Osteoblast (primary cell): ENCODE results near the gene PSAP. TPM values are rescaled to one million over a fixed set of nuclear protein-coding genes. Genes with fewer than 3 reads are reported as not detected.

ENCODE experiments used
- DNase-seq: peaks from one replicate; pipeline ENCODE4 v3.0.0; 2011; ENCODE audit warnings: low spot score, mixed read lengths; ENCODE audit not compliant: insufficient read length; ENCODE audit errors: missing footprints
- H2AFZ ChIP-seq: 2 replicates; pipeline ENCODE4 v1.6.0; 2011; ENCODE audit warnings: mild to moderate bottlenecking, low read length
- H3K27ac ChIP-seq: 2 replicates; pipeline ENCODE4 v1.5.1; 2011; ENCODE audit warnings: mild to moderate bottlenecking, low read depth, low read length, moderate library complexity
- H3K27me3 ChIP-seq: 2 replicates; pipeline ENCODE4 v1.6.0; 2012; ENCODE audit warnings: mild to moderate bottlenecking, control low read depth, inconsistent platforms, low read length, moderate library complexity; ENCODE audit not compliant: insufficient read depth
- H3K36me3 ChIP-seq: 2 replicates; pipeline ENCODE4 v1.5.1; 2011; ENCODE audit warnings: mild to moderate bottlenecking, low read length, control low read depth, moderate library complexity; ENCODE audit not compliant: insufficient read depth
- H3K4me1 ChIP-seq: 2 replicates; pipeline ENCODE4 v1.5.1; 2011; ENCODE audit warnings: mild to moderate bottlenecking, low read length, control low read depth, moderate library complexity; ENCODE audit not compliant: insufficient read depth
- H3K4me2 ChIP-seq: 2 replicates; pipeline ENCODE4 v1.6.0; 2011; ENCODE audit warnings: mild to moderate bottlenecking, low read length; ENCODE audit not compliant: insufficient read depth
- H3K4me3 ChIP-seq: fragments of 200-600 bp; sonication (generic); 3 replicates; pipeline ENCODE4 v1.5.1; 2012; ENCODE audit warnings: mild to moderate bottlenecking, low read length, inconsistent platforms; ENCODE audit not compliant: insufficient read depth
- H3K79me2 ChIP-seq: 2 replicates; pipeline ENCODE4 v1.6.0; 2012; ENCODE audit warnings: mild to moderate bottlenecking, low read length, control low read depth, inconsistent platforms; ENCODE audit not compliant: insufficient read depth
- H3K9me3 ChIP-seq: 2 replicates; pipeline ENCODE4 v1.5.1; 2011; ENCODE audit warnings: low read depth, low read length, control low read depth
- H4K20me1 ChIP-seq: 2 replicates; pipeline ENCODE4 v1.6.0; 2012; ENCODE audit warnings: mild to moderate bottlenecking, low read length, control low read depth; ENCODE audit not compliant: insufficient read depth
- total RNA-seq: library from RNA; depleted of rRNA; stranded (reverse); fragments of >200 nt; gene quantifications from 2 replicates; pipeline ENCODE4 v1.2.3, GENCODE V29; 2012
- TF ChIP-seq, protein P1 (sequence below): IDR thresholded peaks from 2 replicates; pipeline ENCODE4 v1.5.1; 2011; ENCODE audit warnings: mild to moderate bottlenecking, low read depth, low read length, moderate library complexity; ENCODE audit errors: extremely low read depth

PSAP gene
- total RNA-seq, 1 donor = 1,391 TPM

DNA sequence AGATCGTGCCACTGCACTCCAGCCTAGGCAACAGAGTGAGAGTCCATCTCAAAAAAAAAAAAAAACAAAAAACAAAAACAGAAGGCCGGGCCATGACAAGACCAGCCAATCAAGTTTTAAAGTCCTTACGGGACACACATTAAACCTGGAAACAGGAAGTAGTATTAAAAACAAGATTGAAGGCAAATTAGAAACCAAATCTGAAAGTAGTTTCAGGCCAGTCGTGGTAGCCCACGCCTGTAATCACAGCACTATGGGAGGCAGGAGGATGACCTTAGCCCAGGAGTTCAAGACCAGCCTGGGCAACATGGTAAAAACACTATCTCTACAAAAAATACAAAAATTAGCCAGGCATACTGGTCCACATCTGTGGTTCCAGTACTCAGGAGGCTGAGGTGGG is 18.1 kb downstream of the PSAP start:
- Histone ChIP-seq H4K20me1 (peaks cover 79% of the 10 kb centered on the region), H3K36me3 (peaks cover 40% of the 10 kb centered on the region), H3K9me3 (no peaks in the 10 kb centered on the region), H3K4me3 (no peak overlapping the region), H3K4me1 (peaks cover 36% of the 10 kb centered on the region), H3K4me2 (no peak overlapping the region), H2AFZ (no peak overlapping the region), H3K27me3 (no peaks in the 10 kb centered on the region), H3K79me2 (peaks cover 79% of the 10 kb centered on the region), H3K27ac (no peak overlapping the region)
- TF ChIP-seq, protein P1, sequence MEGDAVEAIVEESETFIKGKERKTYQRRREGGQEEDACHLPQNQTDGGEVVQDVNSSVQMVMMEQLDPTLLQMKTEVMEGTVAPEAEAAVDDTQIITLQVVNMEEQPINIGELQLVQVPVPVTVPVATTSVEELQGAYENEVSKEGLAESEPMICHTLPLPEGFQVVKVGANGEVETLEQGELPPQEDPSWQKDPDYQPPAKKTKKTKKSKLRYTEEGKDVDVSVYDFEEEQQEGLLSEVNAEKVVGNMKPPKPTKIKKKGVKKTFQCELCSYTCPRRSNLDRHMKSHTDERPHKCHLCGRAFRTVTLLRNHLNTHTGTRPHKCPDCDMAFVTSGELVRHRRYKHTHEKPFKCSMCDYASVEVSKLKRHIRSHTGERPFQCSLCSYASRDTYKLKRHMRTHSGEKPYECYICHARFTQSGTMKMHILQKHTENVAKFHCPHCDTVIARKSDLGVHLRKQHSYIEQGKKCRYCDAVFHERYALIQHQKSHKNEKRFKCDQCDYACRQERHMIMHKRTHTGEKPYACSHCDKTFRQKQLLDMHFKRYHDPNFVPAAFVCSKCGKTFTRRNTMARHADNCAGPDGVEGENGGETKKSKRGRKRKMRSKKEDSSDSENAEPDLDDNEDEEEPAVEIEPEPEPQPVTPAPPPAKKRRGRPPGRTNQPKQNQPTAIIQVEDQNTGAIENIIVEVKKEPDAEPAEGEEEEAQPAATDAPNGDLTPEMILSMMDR = no peak
- no peak for DNase-seq

DNA sequence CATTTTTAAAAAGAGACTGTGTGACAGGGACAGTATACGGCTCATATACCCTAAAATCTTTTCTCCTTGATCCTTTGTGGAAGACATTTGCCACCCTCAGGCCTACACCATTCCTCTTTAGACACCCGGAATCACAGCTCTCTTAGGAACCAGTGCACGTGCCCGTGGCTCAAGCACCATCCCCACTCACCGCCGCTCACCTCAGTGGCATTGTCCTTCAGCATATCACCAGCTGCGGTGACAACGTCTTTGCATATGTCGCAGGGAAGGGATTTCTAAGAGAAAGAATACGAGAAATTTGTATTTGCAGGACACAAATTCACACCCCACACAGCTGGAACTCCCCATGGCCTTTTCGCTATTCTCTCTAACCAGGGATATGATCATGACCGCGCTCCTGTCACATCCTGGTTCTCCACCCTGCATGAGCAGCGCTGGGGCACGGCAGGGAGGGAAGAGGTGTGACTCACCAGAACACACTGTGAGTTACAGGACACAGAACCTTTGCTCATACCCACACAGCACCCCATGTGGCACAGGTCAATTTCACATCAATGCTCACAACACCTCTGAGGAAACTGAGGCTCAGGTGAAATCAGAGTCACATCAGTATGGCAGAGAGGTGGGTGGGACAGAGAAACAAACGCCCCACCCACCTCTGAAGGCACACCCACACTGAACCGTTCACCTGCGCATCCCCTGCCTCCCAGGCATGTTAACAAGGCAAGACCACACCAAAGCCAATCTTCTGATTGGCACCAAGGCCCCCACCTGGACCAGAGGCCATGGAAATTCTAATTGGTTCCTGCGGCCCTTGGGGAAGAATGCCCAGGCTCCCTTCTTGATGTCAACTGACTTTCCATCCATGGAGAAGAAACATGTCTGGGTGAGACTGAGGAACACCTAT is 19.2 kb downstream of the PSAP start:
- Histone ChIP-seq H3K9me3 (no peaks in the 10 kb centered on the region), H3K4me1 (peaks cover 26% of the 10 kb centered on the region), H3K27me3 (no peaks in the 10 kb centered on the region), H3K36me3 (peaks cover 47% of the 10 kb centered on the region), H3K4me3 (no peak overlapping the region), H3K79me2 (peaks cover 71% of the 10 kb centered on the region), H2AFZ (no peak overlapping the region), H4K20me1 (peaks cover 72% of the 10 kb centered on the region), H3K27ac (no peak overlapping the region), H3K4me2 (no peak overlapping the region)
- DNase-seq = peak; percentile 72
- TF ChIP-seq, protein P1 = peak; percentile 17

DNA sequence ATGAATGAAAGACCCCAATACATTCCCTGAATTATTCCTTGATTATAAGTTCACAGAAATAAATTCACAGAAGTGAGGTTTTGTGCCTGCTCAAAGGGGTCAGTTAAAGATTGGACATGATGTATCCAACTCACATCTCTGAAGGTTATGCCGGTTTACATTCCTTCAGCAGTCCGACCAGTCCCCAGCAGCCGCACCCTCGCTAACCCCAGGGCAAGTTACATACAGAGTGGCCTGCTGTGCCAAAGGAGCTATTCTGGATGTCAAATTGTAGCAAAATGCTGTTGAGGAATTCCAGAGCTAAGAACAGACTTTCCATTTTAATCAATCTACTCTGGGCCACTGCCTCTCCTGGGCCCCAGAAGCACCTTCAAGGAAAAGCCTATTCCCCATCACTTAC is 20.3 kb downstream of the PSAP start:
- TF ChIP-seq, protein P1 = no peak
- no peak overlapping the region for H2AFZ ChIP-seq
- H3K27ac ChIP-seq = no peak overlapping the region
- no peaks in the 10 kb centered on the region for H3K27me3 ChIP-seq
- peaks cover 66% of the 10 kb centered on the region for H3K79me2 ChIP-seq
- no peak for DNase-seq
- peaks cover 71% of the 10 kb centered on the region for H4K20me1 ChIP-seq
- H3K4me3 ChIP-seq = no peak overlapping the region
- H3K36me3 ChIP-seq = peaks cover 59% of the 10 kb centered on the region
- H3K4me1 ChIP-seq = peaks cover 14% of the 10 kb centered on the region
- no peak overlapping the region for H3K4me2 ChIP-seq
- no peaks in the 10 kb centered on the region for H3K9me3 ChIP-seq

DNA sequence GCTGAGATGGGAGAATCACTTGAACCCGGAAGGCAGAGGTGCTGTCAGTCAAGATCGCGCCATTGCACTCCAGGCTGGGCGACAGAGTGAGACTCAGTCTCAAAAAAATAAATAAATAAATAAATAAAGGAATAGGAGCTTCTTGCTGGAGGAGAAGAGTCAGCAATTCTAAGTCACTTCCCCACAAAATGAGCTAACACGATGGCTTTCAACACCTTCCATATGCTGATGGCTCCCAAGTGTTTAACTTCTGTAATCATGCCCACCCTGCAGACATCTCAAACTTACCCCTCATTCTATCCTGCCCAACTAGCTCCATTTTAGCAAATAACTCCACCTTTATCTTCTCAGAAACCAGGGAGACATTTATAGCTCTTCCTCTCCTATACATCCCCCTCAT is 21.2 kb downstream of the PSAP start:
- Histone ChIP-seq H4K20me1 (peaks cover 74% of the 10 kb centered on the region), H3K36me3 (peaks cover 67% of the 10 kb centered on the region), H3K4me2 (no peak overlapping the region), H3K9me3 (no peaks in the 10 kb centered on the region), H3K4me3 (no peak overlapping the region), H3K27ac (no peak overlapping the region), H2AFZ (no peak overlapping the region), H3K27me3 (no peaks in the 10 kb centered on the region), H3K4me1 (peaks cover 8% of the 10 kb centered on the region), H3K79me2 (peaks cover 59% of the 10 kb centered on the region)
- TF ChIP-seq, protein P1 = no peak
- no peak for DNase-seq
